Measurements from ENCODE around the gene LEKR1. TPM values are rescaled to one million over a fixed set of nuclear protein-coding genes. Genes with fewer than 3 reads are reported as not detected.

The LEKR1 gene
- total RNA-seq, 1 experiment from 2014 or later: not detected

DNA sequence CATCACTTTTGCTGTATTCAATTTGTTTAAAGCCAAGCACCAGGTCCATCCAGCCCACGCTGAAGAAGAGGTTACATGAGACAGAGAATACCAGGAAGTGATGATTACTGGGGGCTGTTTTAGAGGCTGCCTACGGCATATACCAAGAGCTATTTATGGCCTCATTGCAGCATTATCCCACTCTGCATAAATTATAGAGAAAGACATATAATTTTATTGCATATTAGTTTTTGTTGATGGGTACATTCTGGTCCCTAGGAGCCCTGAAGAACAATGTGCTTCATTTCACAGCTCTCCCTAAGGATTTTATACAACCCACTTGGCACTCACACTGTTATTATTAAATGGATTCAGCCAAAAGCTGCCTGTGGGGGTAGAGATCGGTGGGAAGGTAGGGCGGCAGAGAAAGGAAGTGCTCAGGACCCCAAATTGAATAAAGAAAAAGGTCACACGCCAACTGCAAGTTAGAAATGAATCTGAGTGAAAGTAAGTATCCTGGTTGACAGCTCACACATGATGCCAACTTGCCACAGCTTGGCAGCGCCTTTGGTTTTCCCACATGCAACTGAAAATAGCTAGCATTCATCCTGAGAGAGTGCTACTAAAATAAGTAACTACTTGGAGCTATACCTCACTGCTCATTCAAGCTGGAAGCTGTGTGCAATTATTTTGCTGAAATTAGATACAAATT lies 260.1 kb downstream of the LEKR1 start:
- in situ Hi-C loops (cut with HindIII; ENCODE audit: low sequenced_read_pairs): no loop called here
- peak; percentile 84 for DNase-seq (ENCODE audit: low spot score)

DNA sequence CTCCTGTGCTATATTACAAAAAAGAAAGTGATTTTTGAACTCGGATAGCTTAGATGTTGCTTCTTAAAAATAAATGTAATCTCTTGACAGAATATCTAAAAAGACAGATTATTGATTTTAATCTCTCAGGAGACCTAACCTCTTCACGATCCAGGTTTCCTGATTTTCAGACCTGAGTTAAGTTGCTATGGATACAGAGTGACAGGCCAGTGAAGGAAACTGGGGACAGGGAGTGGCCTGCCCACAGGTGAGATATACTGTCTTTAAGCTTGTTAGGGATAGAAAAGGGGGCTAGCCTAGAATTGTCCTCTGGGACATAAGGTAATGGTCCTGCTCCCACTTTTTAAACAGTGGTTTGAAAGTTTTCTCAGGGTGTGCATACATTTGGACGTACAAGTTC lies 260.6 kb downstream of the LEKR1 start:
- in situ Hi-C loops (cut with HindIII; ENCODE audit: low sequenced_read_pairs): no loop called here

DNA sequence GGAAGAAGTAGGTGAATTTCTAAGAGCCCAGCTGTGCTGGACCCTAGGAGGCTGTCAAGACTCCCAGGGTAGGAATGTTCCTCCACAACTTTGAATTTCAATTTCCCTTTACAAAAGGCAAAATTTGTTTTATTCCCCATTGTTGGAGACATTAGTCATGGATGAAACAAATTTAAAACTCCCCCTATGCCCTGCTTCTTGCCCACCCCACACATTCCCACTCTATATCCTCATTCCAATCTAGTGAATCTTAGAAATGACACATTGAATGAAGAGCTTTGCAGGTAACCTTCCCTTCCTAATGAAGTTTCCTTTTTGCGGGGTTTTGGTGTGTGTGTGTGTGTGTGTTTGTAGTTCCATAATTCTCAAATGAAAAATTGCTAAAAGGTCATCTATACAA lies 261.2 kb downstream of the LEKR1 start:
- DNase-seq (ENCODE audit: low spot score): no peak
- in situ Hi-C loops (cut with HindIII; ENCODE audit: low sequenced_read_pairs): no loop called here

More for the DNA sequence above, 260.6 kb downstream of the LEKR1 start:
- DNase-seq (ENCODE audit: low spot score): no peak

DNA sequence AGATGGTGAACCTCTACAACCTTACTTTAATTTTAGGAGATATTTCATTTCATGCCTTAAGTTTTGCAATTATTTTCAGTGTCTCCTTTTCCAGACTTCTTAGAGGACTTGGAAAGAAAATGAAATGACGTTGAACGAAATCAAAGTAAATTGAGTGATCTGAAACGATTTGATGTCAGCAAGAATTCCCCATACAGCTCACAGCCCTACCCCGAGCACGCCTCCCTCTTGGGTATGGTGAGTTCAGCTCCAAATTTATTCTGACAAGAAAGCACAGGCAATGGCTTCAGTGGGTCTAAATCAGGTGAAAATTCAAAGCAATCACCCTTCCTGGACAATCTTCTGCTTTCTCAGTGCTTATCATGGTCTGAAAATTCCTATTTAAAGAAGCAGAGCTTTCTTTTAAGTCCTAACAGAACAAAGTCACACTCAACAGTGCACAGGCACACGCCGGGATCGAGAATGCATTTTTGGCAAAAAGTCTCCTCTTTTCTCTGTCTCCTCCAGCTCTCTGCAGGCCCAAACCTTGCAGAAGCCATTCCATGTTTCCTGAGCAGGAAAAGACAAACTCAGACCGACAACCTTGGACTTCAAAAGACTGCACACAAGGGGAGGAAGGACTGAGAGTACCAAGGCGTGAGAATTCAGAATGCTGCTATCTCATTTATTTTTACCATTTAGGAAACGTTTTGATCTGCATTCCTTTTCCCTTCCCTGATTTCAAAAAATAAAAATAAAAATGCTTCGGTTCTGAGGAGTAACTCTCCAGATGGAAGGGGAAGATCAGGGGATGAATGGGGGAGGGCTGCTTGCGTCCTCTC lies 261.8 kb downstream of the LEKR1 start:
- peak; percentile 67 for DNase-seq (ENCODE audit: low spot score)
- in situ Hi-C loops (cut with HindIII; ENCODE audit: low sequenced_read_pairs): no loop called here

DNA sequence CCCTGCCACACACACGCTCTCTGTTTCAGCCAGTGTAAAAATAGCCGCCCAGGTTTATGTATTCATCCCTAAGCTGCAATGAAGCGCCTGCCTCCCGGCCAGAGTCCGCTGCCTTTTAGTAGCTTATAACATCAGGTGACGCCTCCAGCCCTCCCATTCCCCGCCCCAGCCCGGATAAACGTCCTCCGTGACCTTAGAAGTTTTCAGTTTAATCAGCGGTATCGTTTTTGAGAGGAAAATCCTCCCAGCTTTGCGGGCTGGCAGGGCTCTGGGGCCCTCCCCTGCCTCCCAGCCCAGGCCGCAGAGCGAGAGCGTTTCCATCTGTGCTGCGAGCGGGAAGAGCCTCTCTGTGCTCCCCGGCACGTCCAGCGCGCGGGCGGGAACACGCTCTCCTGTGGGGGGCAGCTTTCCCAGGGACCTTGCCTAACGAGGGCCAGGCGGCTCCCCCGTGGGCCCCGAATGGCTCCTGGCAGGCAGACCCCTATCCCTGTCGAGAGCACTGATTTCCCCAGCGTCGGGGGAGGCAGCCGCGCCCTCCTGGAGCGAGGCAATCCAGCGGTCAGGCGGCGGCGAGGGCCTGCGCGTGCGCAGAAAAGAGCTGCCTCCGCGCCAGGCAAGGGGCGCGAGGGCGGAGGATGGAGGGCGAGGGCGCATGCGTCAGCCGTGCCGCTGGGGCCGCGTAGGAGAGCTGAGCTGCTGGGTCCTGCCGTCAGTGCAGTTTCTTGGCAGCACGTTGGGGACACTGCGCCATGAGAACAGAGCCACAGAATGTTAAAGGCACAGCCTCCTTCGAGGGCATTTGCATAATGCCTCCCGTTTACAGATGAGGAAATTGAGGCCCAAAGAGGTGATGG lies 262.7 kb downstream of the LEKR1 start:
- in situ Hi-C loops (cut with HindIII; ENCODE audit: low sequenced_read_pairs): no loop called here
- DNase-seq (ENCODE audit: low spot score): peak; percentile 94

DNA sequence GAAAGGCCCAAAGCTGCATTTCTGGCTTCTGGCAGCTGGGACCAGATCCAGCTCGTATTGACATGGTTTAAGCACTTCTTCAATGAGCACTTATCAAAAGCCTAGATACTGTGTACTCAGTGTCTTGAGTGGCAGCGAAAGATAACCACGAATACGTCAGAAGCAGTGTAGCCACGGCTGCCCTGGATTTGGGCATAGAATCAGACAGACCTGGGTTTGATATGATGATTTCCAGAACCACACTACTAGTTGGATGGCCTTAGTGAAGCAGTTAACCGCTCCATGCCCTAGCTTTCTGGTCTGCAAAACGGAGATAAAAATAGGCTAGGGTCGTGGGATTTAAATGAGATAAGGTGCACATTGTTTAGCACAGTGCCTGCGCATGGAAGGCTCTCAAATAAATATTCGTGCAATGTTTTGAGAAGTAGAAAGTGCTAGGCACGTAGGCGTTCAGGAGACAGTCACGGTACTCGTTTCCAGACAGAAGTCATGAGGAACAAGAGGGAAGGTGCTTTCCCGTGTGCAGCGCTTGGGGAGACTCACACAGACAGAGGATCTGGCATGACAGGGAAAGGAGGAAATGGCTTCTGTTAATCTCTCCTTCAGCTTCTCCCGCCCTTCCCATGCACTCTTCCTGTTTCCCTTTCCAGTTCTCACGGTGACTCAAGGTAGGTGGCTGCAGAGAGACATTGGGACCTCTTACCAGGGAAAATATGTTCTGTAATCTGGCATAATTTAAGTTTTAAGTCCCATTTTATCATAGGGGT lies 263.5 kb downstream of the LEKR1 start:
- DNase-seq (ENCODE audit: low spot score): no peak
- in situ Hi-C loops (cut with HindIII; ENCODE audit: low sequenced_read_pairs): no loop called here

DNA sequence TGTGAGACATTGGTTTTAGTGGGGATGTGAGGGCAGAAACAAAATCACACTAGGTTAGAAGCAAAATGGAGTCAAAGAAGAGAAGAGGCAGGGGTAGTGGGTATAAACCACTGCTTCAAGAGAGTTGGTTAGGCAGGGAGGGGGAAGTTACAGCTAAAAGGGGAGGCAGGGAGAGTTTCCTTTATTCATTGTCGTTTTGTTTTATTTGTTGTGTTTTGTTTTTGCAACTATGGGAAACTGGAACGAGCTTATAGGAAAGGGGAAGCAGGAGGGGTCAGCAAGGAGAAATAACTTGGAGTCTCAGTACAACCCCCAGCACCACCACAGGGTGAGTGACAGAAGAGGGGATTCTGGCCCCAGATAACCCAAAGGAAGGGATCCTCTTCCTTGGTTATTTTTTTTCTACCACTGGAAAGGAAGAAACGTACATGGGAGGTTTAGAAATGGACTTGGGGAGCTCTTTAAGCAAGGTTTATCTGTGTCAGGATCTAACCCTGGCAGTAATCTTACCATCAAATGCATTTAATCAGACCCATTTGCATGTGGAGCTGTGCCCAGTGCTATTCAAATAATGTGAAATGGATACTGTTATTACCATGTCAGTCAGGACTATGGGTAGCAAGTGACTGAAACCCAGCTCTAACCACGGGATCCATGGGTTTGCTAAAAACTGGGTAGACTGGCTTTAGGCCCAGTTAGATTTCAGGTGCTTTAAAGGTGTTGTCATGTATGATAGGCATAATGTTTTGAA lies 265.1 kb downstream of the LEKR1 start:
- DNase-seq (ENCODE audit: low spot score): no peak
- in situ Hi-C loops (cut with HindIII; ENCODE audit: low sequenced_read_pairs): no loop called here

DNA sequence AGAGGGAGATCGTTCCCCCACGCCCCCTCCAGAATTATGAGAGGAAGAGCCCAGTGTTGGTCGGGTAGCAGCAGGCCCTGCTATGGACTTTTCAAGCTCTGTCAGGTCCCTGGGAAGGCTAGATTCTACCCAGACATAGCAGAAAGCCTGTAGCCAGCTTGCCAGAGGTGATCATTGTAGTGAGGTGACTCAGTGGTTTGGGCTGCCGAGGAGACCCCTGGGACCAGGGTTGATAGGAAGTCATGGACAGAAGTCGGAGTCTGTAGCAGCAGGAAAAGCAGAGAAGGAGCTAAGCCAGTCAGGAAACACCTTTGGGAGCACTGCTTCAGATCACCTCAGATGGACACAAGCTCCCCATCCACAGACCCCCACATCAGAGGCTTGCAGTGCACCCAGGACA lies 266.1 kb downstream of the LEKR1 start:
- in situ Hi-C loops (cut with HindIII; ENCODE audit: low sequenced_read_pairs): no loop called here
- DNase-seq (ENCODE audit: low spot score): no peak

DNA sequence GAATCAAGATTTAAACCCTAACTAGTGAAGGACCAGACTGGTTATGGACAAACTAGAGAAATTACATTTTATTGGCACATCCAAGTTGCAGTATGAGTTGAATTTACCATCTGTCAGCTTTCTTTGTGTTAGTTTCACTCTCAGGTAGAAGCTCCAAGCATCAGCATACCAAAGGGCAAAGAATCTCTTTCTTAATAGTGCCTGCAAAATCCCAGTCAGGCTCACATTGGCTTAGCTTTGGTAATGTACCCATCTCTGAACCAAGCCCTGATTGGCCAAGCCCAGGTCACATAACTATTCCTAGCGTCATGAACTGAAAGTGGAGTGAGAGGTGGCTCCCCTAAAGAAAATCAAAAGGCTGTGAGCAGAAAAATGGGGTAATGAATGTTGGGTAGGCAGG lies 266.9 kb downstream of the LEKR1 start:
- DNase-seq (ENCODE audit: low spot score): no peak
- in situ Hi-C loops (cut with HindIII; ENCODE audit: low sequenced_read_pairs): no loop called here

DNA sequence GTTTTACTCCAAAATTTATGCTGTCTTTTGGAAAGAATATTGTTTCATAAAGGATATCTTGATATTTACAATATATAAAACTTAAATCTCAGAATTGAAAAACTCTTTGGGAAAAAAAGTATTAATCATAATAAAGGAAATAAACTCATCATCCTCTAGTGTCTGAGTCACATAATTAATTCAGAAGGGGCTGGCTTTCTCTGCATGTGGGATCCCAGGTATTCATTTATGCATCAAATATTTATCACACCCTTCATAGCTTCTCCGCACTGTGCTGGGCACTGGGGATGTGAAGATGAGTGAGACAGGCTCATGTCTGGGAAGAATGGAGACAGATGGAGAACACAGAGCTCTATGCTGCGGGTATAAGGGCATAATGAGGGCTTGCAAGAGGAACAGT lies 268.1 kb downstream of the LEKR1 start:
- in situ Hi-C loops (cut with HindIII; ENCODE audit: low sequenced_read_pairs): no loop called here
- DNase-seq (ENCODE audit: low spot score): no peak

DNA sequence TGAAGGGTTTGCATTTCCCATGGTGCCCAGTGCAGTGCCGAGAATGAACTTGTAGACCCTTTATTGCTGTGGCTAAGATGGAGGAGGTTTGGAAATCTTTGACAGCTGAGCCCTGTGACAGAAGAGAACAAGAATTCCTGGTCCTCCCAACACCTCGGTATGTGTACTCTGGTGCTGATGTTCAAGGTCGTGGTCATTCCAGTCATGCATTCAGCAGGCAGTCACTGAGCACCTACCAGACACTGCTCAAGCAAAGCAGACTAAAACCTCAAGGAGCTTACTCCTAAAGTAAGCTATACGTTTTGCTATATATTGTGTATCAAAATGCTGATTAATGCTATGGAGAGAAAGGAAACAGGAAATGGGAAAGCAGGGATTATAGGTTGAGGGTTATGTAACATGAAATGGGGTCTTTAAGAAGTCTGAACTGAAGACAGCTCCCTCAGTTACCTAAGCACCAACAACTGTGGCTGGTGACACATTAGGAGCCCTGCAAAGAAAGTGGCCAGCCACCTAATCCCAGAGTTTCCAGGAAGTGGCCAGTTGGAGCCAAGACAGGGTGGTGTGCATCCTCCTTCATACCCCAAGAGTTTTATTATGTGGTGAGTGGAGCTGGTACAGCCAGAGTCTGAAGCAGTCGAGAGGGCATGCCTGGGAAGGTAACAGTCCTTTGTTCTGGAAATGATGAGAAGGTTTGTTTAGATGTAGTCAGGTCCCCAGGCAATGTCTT lies 268.8 kb downstream of the LEKR1 start:
- in situ Hi-C loops (cut with HindIII; ENCODE audit: low sequenced_read_pairs): no loop called here
- DNase-seq (ENCODE audit: low spot score): no peak

Other genes starting within 250 kb of the LEKR1 start
- 26.5 and 33.1 TPM in 2 replicates for gene TIPARP, start 151.8 kb upstream of the LEKR1 start, total RNA-seq (2014; rRNA removed; shearing (Covaris generic))

Measured in G401 (cell line).